ENCODE measurements around the gene MICU1.

- TF ChIP-seq, protein P1, sequence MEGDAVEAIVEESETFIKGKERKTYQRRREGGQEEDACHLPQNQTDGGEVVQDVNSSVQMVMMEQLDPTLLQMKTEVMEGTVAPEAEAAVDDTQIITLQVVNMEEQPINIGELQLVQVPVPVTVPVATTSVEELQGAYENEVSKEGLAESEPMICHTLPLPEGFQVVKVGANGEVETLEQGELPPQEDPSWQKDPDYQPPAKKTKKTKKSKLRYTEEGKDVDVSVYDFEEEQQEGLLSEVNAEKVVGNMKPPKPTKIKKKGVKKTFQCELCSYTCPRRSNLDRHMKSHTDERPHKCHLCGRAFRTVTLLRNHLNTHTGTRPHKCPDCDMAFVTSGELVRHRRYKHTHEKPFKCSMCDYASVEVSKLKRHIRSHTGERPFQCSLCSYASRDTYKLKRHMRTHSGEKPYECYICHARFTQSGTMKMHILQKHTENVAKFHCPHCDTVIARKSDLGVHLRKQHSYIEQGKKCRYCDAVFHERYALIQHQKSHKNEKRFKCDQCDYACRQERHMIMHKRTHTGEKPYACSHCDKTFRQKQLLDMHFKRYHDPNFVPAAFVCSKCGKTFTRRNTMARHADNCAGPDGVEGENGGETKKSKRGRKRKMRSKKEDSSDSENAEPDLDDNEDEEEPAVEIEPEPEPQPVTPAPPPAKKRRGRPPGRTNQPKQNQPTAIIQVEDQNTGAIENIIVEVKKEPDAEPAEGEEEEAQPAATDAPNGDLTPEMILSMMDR (conservative IDR thresholded peaks at IDR 0.05; ENCODE audit: low read length), result no peak
- no peak for TF ChIP-seq EZH2phosphoT487 (IDR thresholded peaks at IDR 0.05; ENCODE audit: borderline replicate concordance, low read depth, low read length)
These were observed 115.9 kb downstream of the MICU1 start for GRCh38 chr10:72509941-72510340.

Data from OCI-LY7 (cell line).